GM15510 (cell line): Measurements from ENCODE around the gene ACOT9.

ENCODE experiments used
- POLR2A ChIP-seq: IDR thresholded peaks from 3 replicates; pipeline ENCODE4 v1.6.1; 2011; ENCODE audit warnings: borderline replicate concordance; ENCODE audit not compliant: insufficient read length; ENCODE audit errors: extremely low read depth

ACOT9 gene

DNA sequence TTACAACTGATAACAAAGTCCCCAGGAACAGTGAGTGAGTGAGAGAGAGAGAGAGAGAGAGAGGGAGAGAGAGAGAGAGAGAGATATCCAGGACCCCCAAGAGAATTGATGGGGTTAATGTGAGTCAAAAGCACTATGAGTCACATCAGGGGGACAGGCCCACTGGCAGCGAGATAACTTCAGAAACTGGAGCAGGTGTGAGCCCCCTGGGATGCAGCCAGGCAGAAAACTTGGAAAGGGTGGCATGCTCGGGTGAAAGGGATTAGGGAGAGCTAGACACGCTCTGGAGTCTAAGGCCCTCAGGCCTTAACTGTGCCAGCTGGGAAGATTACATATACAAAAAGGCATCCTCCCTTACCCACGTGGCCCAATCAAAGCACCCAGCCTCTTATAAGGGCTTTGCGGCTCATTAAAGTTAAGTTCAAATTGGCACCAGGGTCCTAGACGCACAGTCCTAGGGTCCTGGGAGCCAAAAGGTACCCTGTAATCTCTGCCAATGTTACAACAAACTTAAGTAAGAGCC, 841 bp downstream of the ACOT9 start:
- no peak for TF ChIP-seq POLR2A

DNA sequence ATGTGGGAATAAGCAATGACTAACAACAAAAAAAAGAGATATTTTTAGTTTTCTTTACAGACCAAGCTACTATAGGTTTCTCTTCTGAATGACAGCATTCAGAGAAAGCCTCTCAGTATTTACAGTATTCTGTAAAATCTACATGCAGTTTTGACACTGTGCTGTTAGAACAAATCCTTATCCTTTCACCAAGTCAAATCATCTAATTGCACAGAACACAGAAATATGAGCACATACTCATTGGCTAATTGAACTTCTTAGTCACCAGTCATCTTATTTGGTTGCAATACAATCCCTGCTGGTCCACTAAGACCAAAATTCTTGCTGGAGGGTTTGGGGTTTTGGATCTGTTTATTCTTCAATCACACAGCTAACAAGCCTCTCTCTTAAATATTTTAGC, 5.7 kb downstream of the ACOT9 start:
- no peak for TF ChIP-seq POLR2A

DNA sequence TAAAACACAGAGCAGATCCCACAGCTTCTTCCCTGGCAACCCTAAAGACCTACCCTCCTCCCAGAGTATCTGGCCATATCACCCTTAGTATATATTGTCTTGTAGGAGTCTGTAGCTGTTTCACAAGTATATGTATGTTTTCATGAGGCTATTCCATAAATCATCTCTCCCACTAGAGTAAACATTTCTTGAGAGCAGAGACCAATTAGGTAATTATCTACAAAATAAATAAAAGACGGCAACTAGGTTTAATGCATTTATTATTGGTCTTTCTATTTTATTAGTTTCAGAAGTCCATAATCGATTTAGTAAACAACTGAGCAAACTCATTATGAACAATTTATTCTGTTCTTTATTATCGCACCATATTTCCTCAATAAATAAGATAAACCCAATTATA, 7.0 kb downstream of the ACOT9 start:
- TF ChIP-seq POLR2A = no peak

DNA sequence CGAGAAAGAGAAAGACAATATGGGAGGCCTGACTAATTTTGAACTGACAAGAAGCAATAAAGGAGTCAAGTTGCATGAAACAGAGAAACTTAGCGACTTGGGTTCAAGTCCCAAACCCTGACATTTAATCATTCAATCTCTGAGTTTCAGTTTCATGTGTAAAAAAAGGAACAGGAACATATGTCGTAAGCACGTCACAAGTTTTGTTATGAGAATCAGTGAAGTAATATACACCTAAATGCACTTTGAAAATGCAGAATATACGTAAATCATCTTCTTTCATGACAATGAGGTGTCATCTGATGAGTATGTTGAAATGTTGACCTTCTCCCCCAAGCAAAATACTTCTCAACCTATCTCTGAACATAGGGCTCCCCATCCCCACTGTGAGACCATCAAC, 10.4 kb downstream of the ACOT9 start:
- no peak for TF ChIP-seq POLR2A

DNA sequence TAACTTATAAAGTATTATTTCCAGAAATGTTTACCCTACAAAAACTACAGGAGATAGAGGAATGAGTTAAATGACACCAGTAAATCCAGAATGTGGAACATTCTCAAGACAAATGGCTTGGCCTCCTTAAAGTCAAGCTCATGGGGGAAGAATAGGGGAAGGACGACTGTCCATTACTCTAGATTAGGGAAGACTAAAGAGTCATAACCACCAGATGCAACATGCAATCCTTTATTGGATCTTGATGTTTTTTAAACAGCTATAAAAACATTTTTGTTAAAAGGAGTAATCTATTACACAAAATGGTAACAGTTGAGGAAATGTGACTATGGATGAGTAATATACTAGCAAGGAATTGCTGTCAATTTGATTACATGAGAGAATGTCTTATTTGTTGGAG, 11.1 kb downstream of the ACOT9 start:
- TF ChIP-seq POLR2A = no peak

DNA sequence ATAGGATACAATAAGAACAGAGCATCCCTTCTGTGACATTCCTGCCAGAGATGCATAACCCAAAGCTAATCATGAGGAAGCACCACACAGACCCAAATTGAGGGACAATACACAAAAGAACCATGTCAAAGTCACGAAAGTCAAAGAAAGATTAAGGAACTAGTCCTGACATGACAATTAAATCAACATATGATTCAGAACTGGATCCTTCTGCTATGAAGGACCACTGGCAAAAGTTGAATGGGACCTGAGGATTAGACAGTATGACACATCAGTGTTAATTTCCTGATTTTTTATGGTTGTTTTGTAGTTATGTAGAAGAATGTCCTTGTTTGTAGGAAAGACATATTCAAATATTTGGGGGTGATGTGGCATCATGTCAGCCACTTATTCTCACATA, 13.9 kb downstream of the ACOT9 start:
- no peak for TF ChIP-seq POLR2A

DNA sequence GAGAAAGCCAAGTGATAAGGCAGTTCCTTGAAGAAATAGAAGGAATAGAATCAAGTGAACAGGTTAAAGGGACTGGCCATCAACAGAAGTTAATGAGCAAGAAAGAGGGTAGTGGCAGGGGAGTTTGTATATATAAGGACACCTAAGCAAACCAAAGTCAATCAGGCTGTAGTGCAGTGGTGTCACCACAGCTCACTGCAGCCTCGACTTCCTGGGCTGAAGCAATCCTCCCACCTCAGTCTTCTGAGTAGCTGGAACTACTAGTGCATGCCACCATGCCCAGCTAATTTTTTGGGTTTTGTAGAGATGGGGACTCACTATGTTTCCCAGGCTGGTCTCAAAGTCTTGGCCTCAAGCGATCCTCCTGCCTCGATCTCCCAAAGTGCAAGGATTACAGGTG, 15.9 kb downstream of the ACOT9 start:
- no peak for TF ChIP-seq POLR2A

DNA sequence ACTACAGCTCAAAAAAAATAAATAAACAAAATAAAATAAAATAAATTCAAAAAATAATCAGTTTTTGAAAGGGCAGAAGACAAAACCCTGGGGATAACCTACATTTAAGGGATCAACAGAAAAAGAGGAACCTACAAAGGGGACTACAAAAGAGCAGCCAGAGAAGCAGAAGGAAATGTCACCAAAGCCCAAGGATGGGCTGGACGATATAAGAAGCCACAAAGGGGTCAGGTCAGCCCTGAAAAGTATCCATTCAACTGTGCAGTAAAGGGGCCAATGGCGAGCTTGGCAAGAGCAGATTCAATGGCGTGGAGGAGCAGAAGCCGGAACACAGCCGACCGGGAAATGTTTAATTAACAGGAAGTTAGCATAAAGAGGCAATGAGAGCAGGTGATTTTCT, 16.9 kb downstream of the ACOT9 start:
- TF ChIP-seq POLR2A = no peak

DNA sequence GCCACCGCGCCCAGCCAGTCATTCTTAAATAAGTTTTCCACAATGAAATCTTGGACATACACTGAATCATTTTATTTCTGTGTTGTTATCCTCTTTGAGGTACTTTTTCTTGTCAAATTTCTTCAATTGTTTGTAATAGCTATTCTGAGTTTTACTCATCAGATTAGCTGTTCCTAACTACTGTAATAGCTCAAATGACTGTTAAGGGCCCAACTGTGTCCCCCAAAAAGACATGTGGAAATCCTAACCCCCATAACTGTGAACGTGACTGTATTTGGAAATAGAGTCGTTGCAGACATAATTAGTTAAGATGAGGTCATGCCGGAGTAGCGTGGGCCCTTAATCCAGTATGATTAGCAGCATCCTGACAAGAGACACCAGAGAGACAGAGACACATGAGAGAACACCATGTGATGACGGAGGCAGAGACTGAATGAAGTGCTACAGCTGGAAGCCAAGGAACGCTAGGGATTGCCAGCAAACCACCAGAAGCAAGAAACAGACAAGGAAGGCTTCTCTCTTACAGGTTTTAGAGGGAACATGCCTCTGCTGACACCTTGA, 22.9 kb downstream of the ACOT9 start:
- TF ChIP-seq POLR2A = no peak

DNA sequence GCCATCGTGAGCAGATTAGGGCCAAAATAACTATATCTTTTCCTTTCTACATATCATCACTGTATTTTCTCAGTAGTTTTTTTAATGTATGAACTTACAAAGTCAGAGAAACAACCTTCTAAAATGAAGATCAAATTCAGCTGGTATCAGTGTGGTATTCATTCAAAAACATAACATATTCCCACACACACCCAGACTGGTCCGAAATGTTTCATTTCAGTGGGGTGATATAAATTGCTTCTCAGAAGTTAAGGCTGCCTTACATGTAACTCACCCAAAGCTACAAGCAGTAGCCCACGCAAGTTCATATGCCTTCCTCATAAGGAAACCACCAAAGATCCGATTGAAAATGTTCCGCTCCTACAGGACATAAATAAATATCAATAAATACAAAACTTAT, 37.8 kb downstream of the ACOT9 start:
- TF ChIP-seq POLR2A = no peak

DNA sequence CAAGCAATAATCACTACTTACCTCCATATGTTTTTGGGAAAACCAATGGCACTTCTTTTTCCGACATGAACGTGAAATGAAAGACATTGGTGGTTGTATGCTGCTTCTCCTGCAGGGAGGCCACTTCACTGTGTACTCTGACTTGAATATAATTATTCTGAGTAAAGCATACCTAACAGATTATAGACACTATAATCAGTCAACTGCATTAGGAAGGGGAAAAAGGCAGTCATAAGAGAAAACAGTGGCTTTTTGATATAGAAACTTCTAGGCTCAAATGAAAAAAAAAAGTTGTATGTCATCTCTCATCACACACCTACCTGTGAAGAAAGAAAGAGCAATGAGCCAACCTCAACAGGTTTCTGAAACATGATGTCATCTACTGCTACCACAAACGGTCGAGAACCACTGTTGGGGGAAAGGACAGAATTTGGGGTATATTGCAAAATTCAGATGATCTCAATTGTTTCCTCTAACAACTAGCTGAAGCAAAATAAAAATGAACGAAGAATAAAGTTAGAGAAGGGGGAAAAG, 38.3 kb downstream of the ACOT9 start:
- TF ChIP-seq POLR2A = no peak

DNA sequence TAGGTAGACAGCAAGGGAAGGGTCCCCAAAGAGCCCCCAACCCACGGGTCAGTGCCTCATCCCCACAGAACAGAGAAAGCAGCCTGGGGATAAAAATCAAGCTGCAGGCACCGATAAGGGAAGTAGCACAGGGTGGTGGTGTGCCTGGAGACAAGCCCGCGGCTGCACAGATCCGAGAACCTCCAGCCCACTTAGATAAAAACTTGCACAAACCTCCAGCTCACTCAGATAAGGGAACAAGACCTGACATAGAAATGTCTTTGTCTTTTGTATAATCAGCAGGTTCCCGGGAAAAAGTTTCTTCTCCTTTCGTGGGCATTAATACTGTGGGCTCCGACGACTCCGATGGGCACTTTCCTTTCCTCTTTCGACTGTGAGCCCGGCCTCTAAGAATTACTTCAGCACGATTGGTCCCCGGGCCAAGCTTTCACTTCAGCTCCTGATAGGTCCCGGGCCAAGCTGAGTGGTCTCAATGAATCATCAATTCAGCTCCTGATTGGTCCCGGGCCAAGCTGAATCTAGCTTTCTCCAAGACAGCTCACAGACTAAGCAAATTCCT, 43.4 kb downstream of the ACOT9 start:
- TF ChIP-seq POLR2A = no peak

DNA sequence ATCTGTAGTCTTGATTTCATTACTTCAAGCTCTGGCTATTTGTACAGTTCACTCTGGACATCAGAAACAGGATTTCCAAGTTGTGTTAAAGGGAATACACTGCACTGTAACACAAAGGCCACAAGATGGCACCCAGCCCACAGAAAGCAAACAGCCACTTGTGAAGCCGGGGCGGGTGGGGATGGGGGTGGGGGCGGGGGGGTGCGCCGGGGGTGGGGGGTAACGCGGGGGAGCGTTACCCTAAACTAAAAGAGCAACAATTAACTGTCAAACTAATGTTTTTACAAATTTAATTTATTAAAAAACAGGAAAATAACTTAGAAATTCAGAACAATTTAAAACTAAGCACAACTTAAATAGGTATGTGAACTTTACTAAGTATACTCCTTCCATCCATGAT, 48.5 kb downstream of the ACOT9 start:
- TF ChIP-seq POLR2A = no peak

DNA sequence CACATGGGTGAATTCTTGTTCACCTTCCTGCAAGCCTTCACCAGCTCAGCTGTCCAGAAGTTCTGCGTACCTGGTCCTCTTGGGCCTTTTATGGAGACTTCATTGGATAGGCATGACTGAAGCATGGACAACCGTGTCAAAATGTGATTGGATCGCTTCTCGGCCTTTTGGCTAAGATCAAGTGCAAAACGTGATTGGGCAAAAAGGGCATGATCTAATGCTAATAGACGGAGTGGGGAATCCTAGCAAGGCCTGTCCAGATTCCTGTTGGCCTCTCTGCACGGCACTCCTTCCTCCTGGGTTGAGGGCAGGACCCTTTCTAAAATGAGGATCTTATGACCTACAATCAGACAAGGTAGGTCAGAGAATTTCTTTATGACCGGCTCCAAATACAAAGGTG, 50.9 kb downstream of the ACOT9 start:
- no peak for TF ChIP-seq POLR2A

DNA sequence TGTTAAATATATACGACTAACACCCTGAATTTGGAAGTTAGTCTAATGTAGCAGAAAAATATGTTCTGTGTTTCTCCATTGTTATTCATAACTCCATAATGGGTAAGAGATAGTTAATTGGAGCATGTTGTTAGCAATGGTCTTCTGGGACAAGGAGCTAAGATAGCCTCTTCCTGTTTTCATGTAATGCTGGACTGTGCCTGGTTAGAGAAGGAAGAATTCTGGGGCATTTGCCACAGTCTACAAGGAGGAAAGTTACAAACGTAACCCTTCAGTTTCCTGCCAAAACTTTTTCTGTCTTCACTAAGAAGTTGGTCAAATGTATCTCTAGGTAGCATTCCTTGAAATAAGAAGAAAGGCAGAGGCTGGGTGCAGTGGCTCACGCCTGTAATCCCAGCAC, 70.0 kb downstream of the ACOT9 start:
- no peak for TF ChIP-seq POLR2A

DNA sequence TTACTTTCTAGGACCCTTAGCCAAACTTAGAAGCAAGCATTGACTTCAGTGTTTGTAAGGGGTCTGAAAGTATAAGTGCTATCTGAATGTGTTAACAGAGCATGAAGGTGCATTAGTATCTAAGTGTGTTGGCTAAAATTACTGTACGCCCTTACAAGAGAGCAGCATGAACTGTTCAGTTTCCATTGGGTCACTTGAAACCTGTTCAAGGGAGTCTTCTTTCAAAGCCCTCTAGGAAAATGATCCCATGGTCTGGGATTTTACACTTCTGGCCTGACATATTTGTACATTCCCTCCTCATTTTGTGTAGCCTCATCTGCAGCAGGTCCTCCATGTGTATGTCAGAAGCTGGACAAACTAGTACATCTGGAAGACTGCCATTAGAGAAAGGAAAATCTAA, 72.5 kb downstream of the ACOT9 start:
- no peak for TF ChIP-seq POLR2A
